Endothelial cell (in vitro differentiated cells): Measurements from ENCODE around the gene MS4A2. TPM values are rescaled to one million over a fixed set of nuclear protein-coding genes. Genes with fewer than 3 reads are reported as not detected.
"Not testable (repeated sequence)": the region's sequence is repeated elsewhere in the genome, so short reads cannot be mapped to it uniquely, and the experiment has no call there.

Experiments used
- DNase-seq: peaks from one replicate; pipeline ENCODE4 v3.0.0; 2021; ENCODE audit warnings: low spot score
- H3K27ac Mint-ChIP-seq: one replicate; pipeline ENCODE4 v1.8.0; 2021; ENCODE audit warnings: mixed read lengths, inconsistent platforms; ENCODE audit not compliant: unreplicated experiment
- H3K27me3 Mint-ChIP-seq: one replicate; pipeline ENCODE4 v1.8.0; 2021; ENCODE audit warnings: mild to moderate bottlenecking, moderate library complexity, mixed read lengths, inconsistent platforms; ENCODE audit not compliant: unreplicated experiment
- H3K36me3 Mint-ChIP-seq: one replicate; pipeline ENCODE4 v1.8.0; 2021; ENCODE audit warnings: mild to moderate bottlenecking, low read depth, mixed read lengths, inconsistent platforms; ENCODE audit not compliant: unreplicated experiment
- H3K4me1 Mint-ChIP-seq: one replicate; pipeline ENCODE4 v1.8.0; 2021; ENCODE audit warnings: mild to moderate bottlenecking, mixed read lengths, inconsistent platforms; ENCODE audit not compliant: unreplicated experiment
- H3K4me3 Mint-ChIP-seq: one replicate; pipeline ENCODE4 v1.8.0; 2021; ENCODE audit warnings: mild to moderate bottlenecking, mixed read lengths, inconsistent platforms; ENCODE audit not compliant: unreplicated experiment
- H3K9me3 Mint-ChIP-seq: one replicate; pipeline ENCODE4 v1.8.0; 2021; ENCODE audit warnings: mixed read lengths, inconsistent platforms; ENCODE audit not compliant: unreplicated experiment
- CTCF ChIP-seq: fragments of 200-600 bp; sonication (generic); IDR thresholded peaks from one replicate; pipeline ENCODE4 v1.5.0; 2021; ENCODE audit warnings: antibody characterized with exemption; ENCODE audit not compliant: unreplicated experiment
- total RNA-seq: library from RNA; stranded (reverse); fragmentation: NEBNext Ultra II Directional; extraction: Animal tissue kit (Norgen Biotek cat#: 25700); gene quantifications from one replicate; pipeline ENCODE4 v1.2.1, GENCODE V29; 2021; ENCODE audit not compliant: unreplicated experiment

Gene MS4A2
- total RNA-seq, 1 donor from 2014 or later: 0.10 TPM

GRCh38 chr11:60059521-60060240 lies 28.8 kb upstream of the MS4A2 start:
- Mint-ChIP-seq H3K4me3 (no peak overlapping the region), H3K9me3 (no peaks in the 10 kb centered on the region), H3K4me1 (peaks cover 19% of the 10 kb centered on the region), H3K27ac (no peak overlapping the region), H3K27me3 (no peaks in the 10 kb centered on the region), H3K36me3 (no peaks in the 10 kb centered on the region)
- DNase-seq: no peak
- no peak for TF ChIP-seq CTCF

- TF ChIP-seq CTCF: no peak
- Mint-ChIP-seq H3K9me3 (no peaks in the 10 kb centered on the region), H3K36me3 (no peaks in the 10 kb centered on the region), H3K4me3 (no peak overlapping the region), H3K4me1 (no peaks in the 10 kb centered on the region), H3K27me3 (no peaks in the 10 kb centered on the region), H3K27ac (no peak overlapping the region)
- no peak for DNase-seq
Measured at GRCh38 chr11:60064111-60064510, 24.4 kb upstream of the MS4A2 start.

- Mint-ChIP-seq H3K4me1 (no peaks in the 10 kb centered on the region), H3K27me3 (no peaks in the 10 kb centered on the region), H3K9me3 (no peaks in the 10 kb centered on the region), H3K4me3 (no peak overlapping the region), H3K36me3 (no peaks in the 10 kb centered on the region), H3K27ac (no peak overlapping the region)
- TF ChIP-seq CTCF: no peak
- DNase-seq: no peak
Measured at GRCh38 chr11:60065801-60066200, 22.7 kb upstream of the MS4A2 start.

- H3K36me3 Mint-ChIP-seq: no peaks in the 10 kb centered on the region
- H3K4me3 Mint-ChIP-seq: no peak overlapping the region
- no peak overlapping the region for H3K27ac Mint-ChIP-seq
- no peaks in the 10 kb centered on the region for H3K9me3 Mint-ChIP-seq
- no peaks in the 10 kb centered on the region for H3K4me1 Mint-ChIP-seq
- DNase-seq: no peak
- no peaks in the 10 kb centered on the region for H3K27me3 Mint-ChIP-seq
- no peak for TF ChIP-seq CTCF
Measured at GRCh38 chr11:60069450-60069849, 19.0 kb upstream of the MS4A2 start.

DNA sequence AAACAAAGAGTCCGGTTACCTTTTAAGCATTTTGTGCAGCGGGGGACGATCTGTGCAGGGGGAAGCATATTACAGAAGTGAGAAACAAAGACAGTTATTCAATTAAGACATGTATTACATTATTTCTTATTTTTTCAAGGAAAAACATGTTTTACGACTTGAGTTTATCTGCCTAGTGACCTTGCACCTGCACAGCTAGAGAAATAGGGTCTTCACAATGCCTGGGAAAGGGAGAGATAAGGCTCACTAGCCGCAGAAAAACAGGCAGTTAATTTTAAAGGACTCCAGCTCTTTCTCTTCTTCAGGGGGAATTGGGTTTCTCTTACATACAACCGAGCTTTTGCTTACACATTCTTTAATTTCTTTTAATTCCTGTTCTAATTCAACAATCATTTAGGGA lies 16.8 kb upstream of the MS4A2 start:
- DNase-seq, H3K4me3 Mint-ChIP-seq, H3K9me3 Mint-ChIP-seq, H3K4me1 Mint-ChIP-seq, H3K27me3 Mint-ChIP-seq, H3K27ac Mint-ChIP-seq, H3K36me3 Mint-ChIP-seq: not testable (repeated sequence)
